GM20431 (cell line): ENCODE results near the gene BRPF3.

Source experiments
- in situ Hi-C: fragments of 300-500 bp; cut with MseI, MboI; formaldehyde crosslinking; loops from one replicate; pipeline ENCODE4 v1.15.0; 2020; ENCODE audit warnings: low sequenced_read_pairs; ENCODE audit not compliant: unreplicated experiment

The BRPF3 gene

DNA sequence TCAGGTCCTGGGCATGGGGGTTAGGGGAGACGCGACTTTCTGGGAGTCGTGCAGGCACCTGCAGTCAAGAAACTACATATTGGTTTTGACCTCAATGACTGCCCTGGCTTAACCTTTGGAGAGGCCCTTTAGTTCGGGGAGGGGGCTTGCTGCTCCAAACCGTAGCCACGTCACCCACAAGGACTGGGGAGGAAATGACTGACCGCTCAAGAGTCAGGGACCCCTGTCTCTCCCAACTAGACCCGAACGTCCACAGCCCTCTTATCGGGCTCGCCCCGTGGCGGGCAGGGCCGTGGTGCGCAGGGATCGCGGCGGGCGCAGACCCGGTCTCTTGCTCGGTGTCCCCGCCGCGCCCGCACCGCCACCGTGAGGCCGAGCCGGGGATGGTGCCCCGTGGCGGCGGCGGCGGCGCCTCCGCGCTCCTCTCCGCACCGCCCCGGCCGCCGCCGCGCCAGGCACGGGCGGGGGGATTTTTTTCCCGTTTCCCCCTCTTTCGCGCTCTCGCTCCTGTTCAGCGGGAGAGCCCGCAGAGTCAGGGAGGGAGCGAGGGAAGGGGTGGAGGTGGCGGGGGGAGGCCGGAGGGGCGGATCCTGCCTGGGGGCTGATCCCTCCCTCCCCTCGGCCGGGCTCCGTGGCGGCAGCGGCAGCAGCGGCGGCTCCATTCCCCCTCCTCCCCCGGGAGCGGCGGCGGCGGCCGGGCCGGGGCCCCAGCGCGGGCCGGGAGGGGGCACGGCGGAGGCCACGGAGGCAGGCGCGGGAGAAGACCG is at the start of gene BRPF3:
Gene BRPF3, plus strand, starts transcription at position 632 of the 767 bp plus-strand sequence. CDS start 3,579 bp downstream, outside the sequence.
- in situ Hi-C loops: no loop called here

DNA sequence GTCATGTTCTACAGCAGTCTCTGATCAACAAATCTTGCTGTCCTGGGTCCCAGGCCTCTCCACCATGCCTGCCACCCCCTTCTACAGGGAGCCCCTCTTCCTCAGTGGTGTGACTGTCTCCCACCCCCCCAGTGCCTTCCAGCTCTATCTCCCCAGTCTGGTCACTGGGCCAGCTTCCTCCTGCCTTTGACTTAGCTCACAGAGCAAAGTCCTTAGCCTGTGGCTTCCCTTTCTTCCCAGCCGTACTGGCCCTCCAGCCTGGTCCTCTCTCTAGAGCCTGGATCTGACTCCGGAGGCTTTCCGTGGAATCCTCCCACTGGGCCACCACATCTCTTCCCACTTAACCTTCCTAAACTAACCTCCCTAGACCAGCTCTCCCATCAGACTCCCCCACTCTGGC is 49.2 kb upstream of the BRPF3 start:
- in situ Hi-C loops: no loop called here

DNA sequence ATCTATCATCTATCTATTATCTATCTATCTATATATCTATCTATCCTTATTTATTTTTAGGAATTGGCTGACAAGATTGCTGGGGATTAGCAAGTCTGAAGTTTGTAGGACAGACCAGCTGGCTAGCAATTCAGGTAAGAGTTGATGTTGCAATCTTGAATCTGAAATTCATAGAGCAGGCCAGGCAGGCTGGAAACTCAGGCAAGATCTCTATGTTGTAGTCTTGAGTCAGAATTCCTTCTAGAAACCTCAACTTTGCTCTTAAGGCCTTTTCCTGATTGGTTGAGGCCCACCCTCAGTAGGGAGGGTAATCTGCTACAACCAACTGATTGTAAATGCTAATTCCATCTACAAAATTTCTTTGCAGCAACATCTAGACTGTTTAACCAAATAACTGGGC is 47.1 kb upstream of the BRPF3 start:
- in situ Hi-C loops: no loop called here

DNA sequence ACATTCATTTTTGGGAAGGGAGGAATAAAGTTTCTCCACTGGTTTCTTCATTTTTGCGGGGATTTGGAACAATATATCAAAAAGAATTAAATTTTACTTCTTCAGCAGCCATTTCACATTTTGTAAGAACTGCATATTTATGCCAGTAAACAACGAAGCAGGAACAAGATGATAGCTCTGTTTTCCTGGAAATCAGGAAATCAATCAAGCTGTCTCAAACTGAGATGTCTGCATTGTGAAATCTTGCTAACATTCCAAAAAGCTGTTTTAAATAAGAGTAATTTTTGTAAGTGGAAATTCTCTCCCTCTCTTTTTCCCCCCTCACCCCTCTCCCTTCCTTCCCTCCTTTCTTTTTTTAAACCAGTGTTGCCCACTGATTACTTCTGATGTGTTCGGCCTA is 46.3 kb upstream of the BRPF3 start:
- in situ Hi-C loops: no loop called here

DNA sequence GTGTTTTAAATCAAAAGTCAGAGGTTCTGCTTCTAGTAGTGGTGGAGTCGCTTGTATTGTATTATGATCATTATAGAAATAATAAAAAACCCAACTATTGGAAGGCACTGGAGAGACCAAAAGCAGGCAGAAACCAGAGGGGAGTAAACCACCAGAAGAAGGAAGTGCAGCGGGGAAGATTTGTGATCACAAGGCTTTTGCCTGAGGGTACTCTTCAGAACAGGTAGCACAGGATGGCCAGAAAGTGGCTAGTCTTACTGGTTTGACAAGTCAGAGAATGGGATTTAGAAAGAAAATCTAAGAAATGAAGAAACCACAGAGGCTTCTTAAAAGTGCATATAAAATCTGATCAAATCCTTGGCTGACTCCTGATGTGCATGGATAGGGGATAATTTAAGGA is 42.3 kb upstream of the BRPF3 start:
- in situ Hi-C loops: no loop called here

DNA sequence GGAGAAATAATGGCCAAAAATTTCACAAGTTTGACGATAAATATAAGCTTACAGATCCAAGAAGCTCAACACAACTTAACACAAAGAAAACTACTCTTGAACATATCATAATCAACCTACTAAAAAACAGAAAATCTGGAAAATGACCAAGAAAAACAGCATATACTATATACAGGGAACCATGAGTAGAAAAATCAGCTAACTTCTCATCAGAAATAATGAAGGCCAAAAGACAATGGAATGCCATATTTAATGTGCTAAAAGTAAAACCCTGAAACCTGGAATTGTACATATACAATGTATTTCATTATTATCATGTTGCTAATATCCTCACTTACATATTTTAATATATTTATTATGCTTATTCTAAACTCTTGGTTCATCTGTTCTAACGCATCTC is 40.9 kb upstream of the BRPF3 start:
- in situ Hi-C loops: no loop called here

DNA sequence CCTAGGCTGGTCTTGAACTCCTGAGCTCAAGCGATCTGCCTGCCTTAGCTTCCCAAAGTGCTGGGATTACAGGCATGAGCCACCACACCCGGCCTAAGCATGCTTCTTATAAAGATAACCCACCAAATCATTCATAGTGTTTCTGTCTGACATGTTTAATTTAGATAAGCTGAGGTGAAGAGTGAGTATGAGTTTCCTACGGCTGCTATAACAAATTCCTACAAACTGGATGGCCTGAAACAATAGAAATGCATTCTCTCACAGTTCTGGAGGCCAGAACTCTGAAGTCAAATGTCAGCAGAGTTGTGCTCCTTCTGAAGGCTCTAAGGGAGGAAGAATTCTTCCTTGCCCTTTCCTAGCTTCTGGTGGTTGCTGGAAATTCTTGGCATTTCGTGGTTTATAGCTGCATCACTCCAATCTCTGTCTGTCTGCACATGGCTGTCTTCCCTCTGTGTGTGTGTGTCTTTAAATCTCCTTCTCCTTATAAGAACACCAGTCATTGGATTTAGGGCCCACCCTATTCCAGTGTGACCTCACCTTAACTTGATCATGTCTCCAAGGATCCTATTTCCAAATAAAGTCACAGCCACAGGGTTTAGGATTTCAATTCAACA is 36.3 kb upstream of the BRPF3 start:
- in situ Hi-C loops: no loop called here

DNA sequence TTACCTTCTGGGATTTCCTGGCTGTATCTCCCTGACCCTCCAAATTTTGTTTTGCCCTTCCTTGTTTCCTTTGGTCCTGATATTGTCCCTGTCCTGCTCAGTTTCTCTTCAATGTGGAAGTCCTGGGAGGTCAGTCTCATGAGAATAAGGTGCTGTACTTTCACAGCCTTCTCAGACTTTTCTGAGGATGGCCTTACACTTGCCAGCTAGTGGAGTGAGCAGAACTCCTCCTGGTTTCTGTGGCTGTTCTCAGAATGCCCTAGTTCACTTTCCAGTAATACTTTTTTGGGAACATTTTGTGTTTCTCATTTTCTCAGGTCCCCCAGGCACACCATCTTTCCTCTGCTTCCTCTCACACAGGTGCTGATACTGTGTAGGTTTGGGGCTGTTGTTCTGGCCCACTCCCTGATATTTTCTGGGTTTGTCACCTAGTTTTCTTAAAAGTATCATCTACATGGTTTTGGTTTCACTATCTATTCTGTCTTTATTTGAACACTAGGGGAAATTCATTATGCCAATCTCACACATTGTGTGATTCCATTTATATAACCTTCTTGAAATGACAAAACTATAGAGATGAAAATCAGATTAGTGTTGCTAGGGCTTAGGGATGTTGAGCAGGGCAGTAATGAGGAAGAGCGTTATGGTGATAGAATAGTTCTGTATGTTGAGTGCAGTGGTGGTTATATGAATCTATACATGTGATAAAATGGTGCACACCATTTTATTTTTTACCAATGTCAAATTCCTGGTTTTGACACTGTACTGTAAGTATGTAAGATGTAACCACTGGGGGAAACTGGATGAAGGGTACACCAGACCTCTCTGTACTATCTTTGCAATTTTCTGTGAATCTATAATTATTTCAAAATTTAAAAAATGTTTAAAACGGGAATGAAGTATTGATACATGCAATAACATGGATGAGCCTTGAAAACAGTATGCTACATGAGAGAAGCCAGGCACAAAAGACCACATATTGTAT is 27.2 kb upstream of the BRPF3 start:
- in situ Hi-C loops: no loop called here

DNA sequence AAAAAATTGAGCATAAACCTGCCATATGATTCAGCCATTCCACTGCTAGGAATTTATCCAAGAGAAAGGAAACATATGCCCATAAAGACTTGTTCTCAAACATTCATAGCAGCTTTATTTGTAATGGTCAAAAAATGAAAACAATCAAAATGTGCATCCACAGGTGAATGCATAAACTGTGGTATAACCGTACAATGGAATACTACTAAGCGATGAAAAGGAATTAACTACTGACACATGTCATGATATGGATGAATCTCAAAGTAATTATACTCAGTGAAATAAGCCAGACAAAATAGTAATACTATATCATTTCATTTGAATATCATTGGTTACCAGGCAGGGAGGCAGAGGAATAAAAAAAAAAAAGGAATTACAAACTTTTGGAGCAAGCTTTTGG is 25.8 kb upstream of the BRPF3 start:
- in situ Hi-C loops: no loop called here

DNA sequence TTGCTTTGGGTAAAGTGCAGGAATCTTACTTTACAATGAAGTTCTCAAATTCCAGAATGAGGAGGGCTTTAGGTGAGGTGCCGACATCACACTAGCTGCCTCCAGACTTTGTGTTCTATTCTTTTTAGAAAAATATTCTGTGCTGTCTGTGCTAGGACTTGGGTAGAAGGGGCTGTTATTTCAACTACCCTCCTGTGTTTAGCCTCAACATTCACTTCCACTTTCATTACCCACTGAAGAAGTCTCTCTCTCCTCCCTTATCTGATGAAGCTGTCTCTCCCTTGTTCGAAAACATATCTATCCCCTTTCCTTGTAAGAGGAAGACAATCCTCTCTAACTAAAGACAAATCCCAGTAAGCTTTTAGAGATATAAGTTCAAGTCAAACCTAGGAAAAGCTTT is 25.0 kb upstream of the BRPF3 start:
- in situ Hi-C loops: no loop called here

DNA sequence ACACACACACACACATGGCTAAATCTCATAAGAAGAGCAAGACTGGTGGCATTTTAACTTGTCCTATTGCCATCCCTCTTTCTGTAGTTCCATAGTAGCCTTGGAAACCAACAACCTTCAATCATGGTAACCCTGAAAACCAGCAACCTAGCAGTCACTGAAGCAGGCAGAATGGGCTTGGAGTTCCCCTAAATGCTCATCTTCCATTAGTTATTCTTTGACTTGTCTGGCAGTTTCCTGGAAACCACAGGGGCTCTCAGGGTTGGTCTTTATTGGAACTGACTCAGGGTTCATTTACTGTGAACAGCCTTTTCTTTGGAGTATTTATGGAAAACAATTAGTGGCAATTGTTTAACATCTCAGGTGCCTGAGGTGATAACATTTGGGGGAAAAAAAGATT is 19.4 kb upstream of the BRPF3 start:
- in situ Hi-C loops: no loop called here

DNA sequence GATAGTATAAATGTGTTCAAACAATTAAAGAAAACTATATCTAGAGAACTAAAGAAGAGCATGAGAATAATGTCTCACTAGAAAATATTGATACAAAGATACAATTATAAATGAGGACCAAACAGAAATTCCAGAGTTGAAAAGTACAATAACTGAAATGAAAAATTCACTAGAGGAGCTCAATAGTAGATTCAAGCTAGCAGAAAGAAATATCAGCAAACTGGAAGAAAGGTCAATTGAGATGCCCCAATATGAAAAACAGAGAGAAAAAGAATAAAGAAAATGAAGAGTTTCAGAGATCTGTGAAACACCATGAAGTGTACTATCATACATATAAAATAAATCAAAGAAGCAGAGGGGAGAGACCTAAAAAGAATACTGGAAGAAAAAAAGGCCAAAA is 18.0 kb upstream of the BRPF3 start:
- in situ Hi-C loops: no loop called here

DNA sequence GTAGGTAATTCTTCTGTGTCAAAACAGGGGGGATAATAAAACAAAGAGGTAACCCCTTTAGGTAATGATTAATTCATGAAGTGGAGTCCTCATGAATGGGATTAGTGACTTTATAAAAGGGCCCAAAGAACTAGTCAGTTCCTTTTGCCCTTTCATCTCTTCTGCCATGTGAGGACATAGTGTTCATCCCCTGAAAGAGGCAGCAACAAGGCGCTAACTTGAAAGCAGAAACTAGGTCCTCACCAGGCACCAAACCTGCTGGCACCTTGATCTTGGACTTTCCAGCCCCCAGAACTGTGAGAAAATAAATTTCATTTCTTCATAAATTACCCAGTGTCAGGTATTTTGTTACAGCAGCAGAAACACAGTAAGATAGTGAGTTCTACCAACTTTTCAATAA is 16.4 kb upstream of the BRPF3 start:
- in situ Hi-C loops: no loop called here

DNA sequence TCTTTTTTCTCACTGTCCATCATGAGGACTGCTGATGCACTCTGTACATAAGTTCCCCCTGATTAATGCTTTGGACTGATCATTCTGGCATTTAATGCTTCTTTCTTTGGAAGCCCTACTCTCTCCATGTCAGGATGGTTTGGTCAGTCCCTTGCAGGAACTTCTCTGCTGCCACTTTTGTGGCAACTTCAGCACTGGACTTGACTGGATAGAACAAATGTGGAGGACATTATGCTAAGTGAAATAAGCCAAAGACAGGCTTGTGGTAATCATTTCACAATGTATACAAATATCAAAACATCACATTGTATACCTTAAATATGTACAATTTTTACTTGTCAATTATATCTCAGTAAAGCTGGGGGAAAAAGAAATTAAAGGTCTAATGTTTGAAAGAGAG is 12.2 kb upstream of the BRPF3 start:
- in situ Hi-C loops: no loop called here

DNA sequence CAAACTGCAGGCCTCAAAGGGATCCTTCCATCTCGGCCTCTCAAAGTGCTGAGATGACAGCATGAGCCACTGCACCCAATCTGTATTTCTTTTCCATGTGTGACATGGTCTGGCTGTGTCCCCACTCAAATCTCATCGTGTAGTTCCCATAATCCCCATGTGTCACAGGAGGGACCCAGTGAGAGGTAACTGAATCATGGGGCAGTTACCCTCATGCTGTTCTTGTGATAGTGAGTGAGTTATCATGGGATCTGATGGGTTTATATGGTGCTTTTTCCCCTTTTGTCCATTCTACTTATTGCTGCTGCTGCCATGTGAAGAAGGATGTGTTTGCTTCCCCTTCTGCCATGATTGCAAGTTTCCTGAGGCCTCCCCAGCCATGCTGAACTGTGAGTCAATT is 10.3 kb upstream of the BRPF3 start:
- in situ Hi-C loops: no loop called here

DNA sequence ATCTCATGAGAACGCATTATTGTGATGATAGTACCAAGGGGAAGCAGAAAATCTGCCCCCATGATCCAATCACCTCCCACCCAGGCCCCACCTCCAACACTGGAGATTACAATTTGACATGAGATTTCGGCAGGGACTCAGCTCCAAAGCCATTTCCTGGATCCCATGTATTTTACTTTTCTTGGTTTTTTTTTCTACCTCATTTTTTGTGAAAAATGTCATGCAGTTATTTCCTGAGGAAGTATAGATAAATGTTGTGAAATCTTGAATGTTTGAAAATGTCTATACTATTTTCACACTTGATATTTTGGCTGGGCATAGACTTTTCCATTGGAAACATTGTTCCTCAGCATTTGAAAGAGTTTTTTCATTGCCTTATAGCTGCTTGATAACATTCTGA is 9.1 kb upstream of the BRPF3 start:
- in situ Hi-C loops: no loop called here

DNA sequence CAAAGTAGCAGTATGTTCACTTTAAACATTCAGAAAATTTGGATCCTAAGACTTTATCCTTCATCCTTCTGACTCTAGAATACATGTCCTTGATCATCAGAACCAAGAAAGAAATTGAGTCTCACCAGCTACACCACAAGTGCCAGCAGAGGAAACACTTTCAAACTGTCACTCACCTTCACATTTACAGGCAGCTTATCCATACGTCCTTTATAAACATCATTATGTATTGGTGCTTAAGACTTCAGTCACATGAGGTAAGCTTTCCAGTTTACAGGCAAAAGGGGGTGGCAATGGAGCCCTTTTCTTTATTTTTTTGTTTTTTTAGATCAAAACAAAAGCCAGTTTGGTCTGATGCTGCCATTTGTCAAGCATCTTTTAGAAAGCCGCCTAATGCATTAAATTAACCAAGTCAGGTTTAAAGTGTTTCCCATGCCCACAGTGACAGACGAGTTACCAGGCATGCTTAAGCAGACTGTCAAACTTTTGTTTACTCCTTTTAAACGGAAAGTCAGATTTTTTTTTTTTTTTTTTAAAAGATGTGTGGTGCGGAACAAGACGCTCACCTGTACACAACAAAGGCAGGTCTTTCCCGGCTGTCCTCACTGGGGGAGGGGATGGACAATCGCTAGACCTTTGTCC is 952 bp upstream of the BRPF3 start:
- in situ Hi-C loops: no loop called here

DNA sequence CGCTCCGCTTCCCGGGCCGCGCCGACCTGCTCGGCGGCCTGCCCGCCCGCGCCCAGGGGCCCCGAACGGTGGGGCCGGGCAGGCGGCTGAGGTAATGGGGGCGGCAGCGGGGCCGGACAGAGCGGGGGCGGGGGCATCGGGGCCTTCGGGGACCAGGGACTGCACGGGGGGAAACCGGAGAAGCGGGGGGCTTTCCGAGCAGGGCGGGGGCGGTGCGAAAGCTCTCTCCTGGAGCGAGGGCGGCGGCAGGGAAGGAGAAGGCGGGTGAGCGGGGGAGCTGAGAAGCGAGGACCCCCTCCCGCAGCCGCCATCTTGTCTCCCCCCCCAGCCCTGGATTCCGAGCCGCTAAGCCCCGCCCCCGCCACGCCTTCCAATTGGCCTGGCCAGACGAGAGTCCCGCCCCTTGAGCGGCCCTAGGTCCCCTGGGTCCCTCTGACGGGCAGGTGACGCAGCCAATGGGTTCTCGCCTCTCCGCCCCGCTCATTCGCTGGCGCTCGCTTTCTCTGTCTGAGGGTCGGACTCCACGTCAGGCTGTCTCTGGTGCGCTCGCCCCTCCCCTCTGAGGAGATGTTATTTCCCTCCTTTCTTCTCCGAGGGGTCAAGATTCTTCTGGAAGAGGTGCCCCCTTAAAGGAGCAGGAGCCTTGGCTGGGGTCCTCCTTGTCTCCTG is 470 bp downstream of the BRPF3 start:
- in situ Hi-C loops: no loop called here

DNA sequence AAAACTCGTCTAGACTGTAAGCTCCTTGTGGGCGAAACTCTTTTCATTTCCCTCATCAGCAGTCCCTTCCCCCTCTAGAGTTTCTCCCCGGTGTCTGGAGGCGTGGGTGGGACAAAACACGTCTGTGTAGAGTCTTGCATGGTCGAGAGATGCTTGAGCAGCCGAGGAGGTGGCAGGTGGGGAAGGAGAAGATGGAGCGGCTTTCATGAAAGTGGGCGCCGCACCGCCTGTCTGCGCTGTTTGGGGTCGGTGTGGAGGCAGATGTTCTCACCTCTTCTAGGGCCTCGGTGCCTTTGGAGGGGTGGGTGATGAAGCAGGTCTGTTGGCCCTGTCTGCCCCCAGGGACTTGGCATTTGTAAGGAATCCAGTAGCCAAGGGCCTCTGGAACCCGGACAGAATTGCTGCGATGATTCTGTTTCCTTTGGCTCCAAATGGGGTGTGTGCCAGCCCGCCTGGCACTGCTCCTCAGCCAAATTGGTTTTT is 1.2 kb downstream of the BRPF3 start:
- in situ Hi-C loops: no loop called here

DNA sequence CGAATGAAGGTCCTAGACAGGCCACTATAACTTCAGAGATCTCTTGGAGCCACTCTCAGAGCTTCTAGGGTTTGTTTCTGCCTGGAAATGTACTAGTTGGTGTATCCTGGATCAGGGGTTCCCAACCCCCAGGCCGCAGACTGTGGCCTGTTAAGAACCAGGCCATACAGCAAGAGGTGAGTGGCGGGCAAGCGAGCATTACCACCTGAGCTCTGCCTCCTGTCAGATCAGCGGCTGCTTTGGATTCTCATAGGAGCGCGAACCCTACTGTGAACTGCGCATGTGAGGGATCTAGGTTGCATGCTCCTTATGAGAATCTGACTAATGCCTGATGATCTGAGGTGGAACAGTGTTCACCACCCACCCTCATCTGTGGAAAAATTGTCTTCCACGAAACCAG is 2.4 kb downstream of the BRPF3 start:
- in situ Hi-C loops: no loop called here
